Measurements from ENCODE around the gene PDIA5.

GRCh38 chr3:123122057-123122456 is 55.2 kb downstream of the PDIA5 start:
- TF ChIP-seq CTCF (IDR thresholded peaks at IDR 0.05), result no peak
- TF ChIP-seq POLR2A (IDR thresholded peaks at IDR 0.05), result no peak

Measured in testis (tissue), 2 donors.